ENCODE data around the gene OR2V1.
"Not testable (repeated sequence)": the region's sequence is repeated elsewhere in the genome, so short reads cannot be mapped to it uniquely, and the experiment has no call there.

Gene OR2V1

DNA sequence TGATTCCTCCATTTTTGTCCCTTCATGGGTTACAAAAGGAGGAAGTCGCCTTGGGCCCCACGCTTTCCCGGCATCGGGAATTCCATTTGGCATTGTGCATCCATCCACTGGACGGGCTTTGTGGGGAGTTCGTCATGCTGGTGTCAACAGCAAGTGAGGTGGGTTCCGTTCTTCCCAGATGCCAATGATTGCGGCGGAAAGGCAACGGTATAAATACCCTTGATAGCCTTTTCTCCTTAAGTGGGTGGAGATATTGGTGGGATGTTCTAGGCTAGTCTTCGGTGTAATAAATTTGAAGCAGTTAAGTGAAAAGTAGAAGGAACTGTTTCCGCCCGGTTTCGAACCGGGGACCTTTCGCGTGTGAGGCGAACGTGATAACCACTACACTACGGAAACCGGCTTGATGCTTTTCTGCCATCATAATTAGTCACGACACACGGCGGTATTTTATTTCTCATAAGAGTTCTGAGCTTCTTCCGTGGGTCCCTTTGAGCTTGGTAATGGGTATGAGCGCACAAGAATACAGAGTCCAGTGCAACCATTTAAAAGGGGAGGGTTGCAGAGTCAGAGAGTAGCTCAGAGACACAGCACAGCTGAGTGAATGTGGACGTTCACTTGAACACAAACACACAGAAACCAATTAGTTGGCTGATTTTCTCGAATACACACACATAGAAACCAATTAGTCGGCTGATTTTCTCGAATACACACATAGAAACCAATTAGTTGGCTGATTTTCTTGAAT, 28.9 kb downstream of the OR2V1 start:
- not testable (repeated sequence) for DNase-seq (ENCODE audit: low read depth)

DNA sequence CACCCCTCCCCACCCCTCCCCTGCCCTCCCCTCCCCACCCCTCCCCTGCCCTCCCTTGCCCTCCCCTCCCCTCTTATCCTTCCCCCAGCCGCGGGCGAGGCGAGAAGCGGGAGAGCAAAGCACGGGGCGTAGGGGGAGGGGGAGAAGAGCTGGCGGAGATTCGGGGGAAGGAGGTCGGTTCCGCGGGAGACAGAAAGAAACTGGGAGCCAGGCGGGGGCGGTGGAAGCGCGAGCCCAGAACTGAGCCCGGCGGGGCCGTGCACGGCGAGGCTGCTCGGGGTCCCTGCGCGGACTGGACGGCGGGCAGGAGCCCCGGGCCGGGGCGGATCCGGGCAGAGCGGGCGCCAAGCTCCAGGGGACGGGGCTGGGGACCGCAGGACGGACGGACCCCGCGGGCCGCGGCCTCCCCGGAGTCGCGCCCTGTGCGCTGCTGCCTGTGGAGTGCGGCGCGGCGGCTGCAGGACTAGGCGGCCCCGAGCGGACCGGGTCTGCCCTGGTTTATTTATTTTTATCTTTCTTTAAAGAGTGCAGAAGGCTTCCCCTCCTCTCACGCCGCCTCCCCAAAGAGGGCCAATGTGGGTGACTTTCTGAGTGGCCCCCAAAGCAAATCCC, 29.8 kb downstream of the OR2V1 start:
- not testable (repeated sequence) for DNase-seq (ENCODE audit: low read depth)

DNA sequence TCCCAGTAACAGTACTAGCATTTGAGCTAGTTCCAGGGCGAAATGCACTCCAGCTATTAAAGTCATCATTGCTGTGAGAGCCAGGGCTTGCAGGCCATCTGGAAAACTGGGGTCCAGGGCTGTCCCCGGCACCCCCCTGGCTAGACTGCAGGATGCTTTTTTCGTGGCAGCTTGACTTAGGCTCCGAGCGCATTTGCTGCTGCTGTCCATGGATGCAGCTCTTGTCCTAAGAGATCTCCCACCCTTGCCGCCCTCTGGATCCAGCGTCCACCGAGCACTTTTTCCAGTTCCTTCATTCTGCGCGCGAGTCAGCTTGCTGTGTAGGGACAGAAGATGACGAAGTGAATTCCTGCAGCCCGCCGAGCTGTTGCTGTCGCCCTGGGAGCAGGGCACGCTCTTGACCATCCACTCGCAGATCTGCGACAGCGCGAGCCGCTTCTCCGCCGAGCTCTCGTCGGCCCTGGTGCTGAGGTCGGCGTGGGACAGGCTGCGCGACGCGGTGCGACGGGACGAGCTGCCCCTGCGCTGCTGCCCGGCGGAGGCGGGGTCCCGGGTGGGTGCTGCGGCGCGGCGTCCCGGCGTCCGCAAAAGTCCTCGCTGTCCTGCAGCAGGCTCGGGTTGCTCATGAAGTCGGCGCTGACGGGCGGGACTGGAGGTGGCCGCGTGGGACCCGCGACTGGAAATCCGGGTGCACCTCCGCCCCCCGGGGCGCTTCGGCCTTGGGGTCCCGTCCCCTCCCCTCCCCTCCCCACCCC, 30.7 kb downstream of the OR2V1 start:
- DNase-seq (ENCODE audit: low read depth): no peak

DNA sequence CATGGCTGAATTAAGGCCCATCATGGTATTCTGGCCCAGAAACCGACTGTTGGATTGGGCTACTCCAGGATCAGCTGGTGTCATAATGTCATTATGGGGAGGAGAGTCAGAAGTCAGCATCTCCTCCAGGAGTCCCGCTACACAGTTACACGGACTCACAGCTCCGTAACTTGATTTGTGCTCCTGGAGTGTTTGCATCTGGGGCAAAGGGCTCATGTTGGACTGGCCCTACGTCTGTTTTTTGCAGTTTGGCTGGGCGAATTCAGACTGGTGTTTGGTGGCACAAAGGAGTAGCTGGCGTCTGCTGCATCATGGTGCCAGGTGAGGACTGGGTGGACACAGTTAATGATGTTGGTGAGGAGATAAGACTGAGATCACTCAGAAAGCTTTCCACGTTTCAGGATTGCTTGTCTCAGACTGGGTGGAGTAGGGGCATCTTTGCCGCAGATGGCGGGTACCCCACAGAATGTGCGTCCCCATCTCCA, 31.3 kb downstream of the OR2V1 start:
- no peak for DNase-seq (ENCODE audit: low read depth)

DNA sequence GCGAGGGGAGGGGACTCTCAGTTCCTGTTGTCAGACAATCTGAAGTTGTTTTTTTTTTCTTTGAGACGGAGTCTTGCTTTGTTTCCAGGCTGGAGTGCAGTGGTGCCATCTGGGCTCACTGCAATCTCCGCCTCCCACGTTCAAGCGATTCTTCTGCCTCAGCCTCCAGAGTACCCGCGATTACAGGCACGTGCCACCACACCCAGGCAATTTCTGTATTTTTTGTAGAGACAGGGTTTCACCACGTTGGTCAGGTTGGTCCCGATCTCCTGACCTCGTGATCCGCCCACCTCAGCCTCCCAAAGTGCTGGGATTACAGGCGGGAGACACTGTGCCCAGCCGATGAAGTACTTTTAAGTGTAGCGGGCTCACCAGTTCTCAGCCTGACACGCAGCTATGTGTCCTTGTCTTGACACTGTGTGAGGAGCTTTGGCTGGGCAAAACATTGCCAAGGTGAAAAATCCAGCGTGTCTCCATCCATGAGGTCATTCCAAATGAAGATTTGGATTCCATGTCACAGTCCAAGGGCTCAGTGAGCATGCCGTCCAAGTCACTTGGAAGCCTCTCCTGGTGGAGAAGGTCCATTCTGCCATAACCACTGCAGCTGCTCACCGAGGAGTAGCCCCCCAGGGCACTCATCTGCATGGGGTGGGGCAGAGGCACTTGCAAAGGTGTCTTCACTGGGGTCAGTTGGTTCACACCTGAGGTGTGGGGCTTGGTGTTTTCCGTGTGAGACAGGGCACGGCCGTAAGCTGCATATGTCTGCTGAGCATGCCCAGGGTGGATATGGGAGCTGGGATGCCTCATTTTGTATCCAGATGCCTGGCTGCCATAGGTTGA, 32.0 kb downstream of the OR2V1 start:
- no peak for DNase-seq (ENCODE audit: low read depth)

DNA sequence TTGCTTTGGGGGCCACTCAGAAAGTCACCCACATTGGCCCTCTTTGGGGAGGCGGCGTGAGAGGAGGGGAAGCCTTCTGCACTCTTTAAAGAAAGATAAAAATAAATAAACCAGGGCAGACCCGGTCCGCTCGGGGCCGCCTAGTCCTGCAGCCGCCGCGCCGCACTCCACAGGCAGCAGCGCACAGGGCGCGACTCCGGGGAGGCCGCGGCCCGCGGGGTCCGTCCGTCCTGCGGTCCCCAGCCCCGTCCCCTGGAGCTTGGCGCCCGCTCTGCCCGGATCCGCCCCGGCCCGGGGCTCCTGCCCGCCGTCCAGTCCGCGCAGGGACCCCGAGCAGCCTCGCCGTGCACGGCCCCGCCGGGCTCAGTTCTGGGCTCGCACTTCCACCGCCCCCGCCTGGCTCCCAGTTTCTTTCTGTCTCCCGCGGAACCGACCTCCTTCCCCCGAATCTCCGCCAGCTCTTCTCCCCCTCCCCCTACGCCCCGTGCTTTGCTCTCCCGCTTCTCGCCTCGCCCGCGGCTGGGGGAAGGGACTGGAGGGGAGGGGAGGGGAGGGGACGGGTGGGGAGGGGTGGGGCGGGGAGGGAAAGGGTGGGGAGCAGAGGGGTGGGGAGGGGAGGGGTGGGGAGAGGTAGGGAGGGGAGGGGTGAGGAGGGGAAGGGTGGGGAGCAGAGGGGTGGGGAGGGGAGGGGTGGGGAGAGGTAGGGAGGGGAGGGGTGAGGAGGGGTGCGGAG, 33.0 kb downstream of the OR2V1 start:
- DNase-seq (ENCODE audit: low read depth): not testable (repeated sequence)

DNA sequence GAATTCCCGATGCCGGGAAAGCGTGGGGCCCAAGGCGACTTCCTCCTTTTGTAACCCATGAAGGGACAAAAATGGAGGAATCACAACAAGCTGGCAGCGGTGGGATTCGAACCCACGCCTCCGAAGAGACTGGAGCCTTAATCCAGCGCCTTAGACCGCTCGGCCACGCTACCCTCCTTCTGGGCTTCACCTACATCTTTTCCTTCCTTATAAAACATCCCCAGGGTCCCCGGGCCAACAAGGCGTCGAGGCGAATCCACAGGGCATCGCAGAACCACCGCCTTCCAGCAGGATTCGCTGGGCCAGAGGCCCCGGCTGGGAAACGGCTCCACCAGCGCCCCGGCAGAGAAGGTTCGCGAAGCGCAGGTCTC, 33.6 kb downstream of the OR2V1 start:
- not testable (repeated sequence) for DNase-seq (ENCODE audit: low read depth)

DNA sequence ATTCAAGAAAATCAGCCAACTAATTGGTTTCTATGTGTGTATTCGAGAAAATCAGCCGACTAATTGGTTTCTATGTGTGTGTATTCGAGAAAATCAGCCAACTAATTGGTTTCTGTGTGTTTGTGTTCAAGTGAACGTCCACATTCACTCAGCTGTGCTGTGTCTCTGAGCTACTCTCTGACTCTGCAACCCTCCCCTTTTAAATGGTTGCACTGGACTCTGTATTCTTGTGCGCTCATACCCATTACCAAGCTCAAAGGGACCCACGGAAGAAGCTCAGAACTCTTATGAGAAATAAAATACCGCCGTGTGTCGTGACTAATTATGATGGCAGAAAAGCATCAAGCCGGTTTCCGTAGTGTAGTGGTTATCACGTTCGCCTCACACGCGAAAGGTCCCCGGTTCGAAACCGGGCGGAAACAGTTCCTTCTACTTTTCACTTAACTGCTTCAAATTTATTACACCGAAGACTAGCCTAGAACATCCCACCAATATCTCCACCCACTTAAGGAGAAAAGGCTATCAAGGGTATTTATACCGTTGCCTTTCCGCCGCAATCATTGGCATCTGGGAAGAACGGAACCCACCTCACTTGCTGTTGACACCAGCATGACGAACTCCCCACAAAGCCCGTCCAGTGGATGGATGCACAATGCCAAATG, 34.1 kb downstream of the OR2V1 start:
- DNase-seq (ENCODE audit: low read depth): not testable (repeated sequence)

DNA sequence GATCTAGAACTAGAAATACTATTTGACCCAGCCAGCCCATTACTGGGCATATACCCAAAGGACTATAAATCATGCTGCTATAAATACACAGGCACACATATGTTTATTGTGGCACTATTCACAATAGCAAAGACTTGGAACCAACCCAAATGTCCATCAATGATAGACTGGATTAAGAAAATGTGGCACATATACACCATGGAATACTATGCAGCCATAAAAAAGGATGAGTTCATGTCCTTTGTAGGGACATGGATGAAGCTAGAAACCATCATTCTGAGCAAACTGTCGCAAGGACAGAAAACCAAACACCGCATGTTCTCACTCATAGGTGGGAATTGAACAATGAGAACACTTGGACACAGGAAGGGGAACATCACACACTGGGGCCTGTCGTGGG, 35.8 kb downstream of the OR2V1 start:
- not testable (repeated sequence) for DNase-seq (ENCODE audit: low read depth)

DNA sequence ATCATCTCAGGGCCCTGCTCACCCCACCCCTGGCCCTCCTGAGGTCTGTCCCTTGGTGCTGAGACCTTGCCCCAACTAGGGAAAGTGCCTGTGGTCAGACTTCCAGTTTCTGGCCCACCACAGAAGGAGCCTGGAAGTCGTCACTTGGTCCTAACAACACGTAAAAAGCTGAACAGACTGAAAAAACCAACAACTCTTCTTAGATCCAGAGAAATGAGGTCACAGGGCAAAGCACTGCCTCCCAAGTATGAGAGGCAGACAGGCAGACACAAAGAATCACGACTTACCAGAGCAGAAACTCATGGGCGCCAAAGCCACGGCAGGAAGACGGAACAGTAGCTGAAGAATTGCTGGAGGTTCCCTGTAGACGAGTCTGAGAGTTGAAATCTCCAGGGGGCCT, 38.5 kb downstream of the OR2V1 start:
- DNase-seq (ENCODE audit: low read depth): no peak

DNA sequence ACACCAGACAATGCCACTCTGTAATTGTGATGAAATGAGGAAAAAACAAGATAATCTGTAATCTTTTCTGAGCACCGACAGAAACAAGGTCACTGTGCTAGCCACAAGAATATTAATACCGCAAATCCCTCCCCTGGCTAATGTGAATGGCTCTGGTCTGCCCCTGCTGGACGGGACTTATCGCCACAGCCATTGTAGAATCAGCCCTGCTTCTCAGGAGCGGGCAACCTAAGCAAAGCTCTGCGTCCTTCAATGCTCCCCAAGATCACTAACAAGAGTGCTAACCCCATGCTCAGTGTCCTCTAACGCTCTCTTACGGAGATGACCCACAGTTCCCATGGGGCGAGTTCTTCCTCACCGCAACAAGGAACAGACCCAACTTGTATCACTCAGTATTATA, 42.7 kb downstream of the OR2V1 start:
- DNase-seq (ENCODE audit: low read depth): no peak

DNA sequence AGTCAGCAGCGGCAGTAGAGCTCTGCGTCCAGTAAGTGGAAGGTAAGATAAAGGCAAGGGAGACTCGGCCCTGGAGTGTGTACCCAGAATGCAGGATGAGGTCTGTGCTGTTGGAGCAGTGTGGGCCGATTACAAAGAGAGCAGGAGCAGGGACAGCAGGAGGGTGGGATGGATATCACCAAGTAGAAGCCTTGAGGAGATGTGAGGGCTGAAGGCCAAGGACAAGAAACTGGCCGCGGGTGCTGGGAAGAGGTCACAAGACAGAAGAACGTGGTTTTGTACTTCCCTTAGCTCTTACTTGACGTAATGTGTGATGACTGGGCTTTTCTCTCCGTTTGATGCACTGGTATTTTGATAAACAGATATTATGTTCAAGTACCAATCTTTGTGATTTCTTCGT, 43.7 kb downstream of the OR2V1 start:
- DNase-seq (ENCODE audit: low read depth): no peak

DNA sequence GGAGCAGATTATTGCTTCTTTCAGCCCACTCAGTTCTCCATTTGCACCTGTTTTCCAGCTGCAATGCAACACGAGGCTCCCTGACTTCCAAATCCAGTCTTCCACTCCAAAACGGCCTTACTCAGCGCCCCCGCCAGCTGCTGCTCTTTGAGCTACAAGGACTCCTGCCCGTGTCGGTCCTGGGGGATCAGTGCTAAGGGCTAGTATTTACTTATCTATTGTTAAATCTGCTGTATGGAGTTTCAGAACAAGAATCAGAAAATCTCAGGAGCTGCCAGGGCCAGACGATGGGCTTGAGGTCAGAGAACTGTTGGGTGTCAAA, 44.1 kb downstream of the OR2V1 start:
- no peak for DNase-seq (ENCODE audit: low read depth)

DNA sequence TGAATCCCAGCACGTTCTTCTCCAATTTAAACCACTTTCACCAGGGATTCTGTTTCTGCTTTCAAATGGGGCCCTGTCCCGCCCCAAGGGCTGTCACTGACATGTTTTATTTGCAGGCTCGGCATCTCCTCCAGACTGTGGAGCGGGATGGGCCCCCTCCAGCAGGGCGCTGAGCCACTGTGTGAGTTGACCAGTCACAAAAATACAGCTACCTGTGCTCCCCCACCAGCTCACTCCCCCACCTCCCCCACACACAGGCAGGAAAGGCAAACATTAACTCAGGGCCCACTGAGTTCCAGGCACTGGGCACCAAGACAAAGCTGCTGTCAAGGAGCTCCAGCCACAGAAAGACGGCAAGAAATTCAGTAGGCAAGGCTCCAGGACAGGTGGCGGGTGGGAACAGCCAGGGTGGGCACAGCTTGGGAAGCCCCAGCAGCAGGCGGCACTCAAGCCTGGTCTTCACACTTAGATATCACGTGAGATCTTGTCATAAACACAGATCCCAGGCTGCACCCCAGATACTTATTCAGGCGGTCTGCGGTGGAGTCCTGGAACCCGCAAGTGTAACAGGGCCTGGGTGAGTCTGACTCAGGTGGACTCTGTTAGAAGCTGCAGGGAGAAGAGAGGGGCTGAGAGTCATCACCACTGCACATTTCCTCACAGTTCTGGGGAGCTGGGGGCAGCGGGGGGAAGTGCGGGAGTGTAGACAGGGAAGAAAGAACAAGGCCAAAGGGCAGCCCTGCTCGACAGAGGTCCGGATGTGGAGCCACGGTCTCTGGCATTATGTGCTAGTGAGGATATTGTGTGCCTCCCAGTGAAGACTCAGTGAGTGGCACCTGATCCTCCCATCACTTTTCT, 44.7 kb downstream of the OR2V1 start:
- DNase-seq (ENCODE audit: low read depth): no peak

DNA sequence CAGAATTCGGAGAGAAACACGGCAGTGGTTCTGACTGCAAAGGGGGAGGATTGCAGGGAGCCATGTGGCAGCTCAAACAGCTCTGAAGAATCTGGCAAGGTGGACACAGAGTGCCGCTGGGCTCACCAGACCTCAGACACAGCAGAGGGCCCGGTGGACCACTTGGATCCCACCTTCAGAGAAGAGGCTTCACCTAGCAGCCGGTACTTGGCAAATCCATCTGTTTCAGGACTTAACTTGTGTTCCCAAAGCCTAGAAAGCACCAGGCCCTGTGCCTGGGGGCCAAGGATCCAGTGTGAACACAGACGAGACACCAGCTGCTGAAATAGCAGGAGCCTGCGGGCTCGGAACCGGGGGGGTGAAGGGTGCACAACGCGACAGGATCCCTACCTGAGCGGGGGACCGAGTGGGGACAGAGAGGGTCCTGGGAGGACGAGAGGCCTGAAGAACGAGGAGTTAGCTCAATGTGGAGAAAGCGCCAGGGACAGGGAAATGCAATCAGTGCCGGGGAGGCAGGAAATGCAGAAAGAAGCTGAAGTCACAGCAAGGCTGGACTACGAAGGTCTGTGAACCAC, 46.3 kb downstream of the OR2V1 start:
- DNase-seq (ENCODE audit: low read depth): no peak

DNA sequence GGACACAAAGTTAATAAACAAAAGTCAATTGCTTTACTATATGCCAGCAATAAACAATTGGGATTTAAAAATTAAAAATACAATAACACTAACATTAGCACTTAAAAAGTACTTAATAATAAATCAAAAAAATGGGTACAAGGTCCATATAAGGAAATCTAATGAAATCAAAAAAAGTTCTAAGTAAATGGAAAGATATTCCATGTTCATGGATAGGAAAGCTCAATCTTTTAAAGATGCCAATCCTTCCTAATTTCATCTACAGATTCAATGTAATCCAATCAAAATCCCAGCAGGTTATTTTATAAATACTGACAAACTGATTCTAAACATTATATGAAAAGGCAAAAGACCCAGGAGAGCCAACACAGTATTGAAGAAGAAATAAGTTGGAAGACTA, 49.0 kb downstream of the OR2V1 start:
- DNase-seq (ENCODE audit: low read depth): no peak

DNA sequence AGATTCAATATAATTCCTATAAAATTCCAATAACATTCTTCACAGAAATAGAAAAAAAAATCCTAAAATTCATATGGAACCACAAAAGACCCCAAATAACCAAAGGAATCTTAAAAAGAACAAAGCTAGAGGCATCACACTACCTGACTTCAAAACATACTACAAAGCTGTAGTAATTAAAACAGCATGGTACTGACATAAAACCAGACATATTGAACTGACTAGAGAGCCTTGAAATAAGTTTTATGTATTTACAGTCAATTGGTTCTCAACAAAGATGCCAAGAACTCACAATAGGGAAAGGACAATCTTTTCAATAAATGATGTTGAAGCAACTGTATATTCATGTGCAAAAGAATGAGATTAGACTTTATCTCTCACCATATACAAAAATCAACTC, 54.0 kb downstream of the OR2V1 start:
- no peak for DNase-seq (ENCODE audit: low read depth)

Data from HS-27A (cell line).